Liver (tissue), 9 donors: ENCODE results near the gene TMED3. TPM values are rescaled to one million over a fixed set of nuclear protein-coding genes. Genes with fewer than 3 reads are reported as not detected.

Experiments
- DNase-seq: peaks from one replicate; pipeline ENCODE4 v3.0.0-alpha.2; 2017; ENCODE audit warnings: low spot score
- H3K27ac ChIP-seq, 2 donors: one replicate each; pipeline ENCODE4 v1.7.0; 2013; ENCODE audit warnings: inconsistent platforms in 2 of 2, low read length in 2 of 2, control low read depth in 1 of 2, low read depth in 1 of 2, mild to moderate bottlenecking in 1 of 2
- H3K27me3 ChIP-seq, 4 donors: one replicate each; pipeline versions ENCODE4 v1.6.1 to v1.7.0; 2013; ENCODE audit warnings: low read length in 3 of 4, inconsistent platforms in 1 of 4, mild to moderate bottlenecking in 1 of 4, moderate library complexity in 1 of 4; ENCODE audit not compliant: control insufficient read depth in 4 of 4, insufficient read depth in 4 of 4
- H3K36me3 ChIP-seq, 4 donors: one replicate each; pipeline versions ENCODE4 v1.6.1 to v1.7.0; 2013; ENCODE audit warnings: low read length in 3 of 4, mild to moderate bottlenecking in 3 of 4, low read depth in 1 of 4, moderate library complexity in 1 of 4; ENCODE audit not compliant: control insufficient read depth in 4 of 4, insufficient read depth in 3 of 4
- H3K4me1 ChIP-seq, 4 donors: one replicate each; pipeline versions ENCODE4 v1.6.1 to v1.7.0; 2013; ENCODE audit warnings: low read length in 3 of 4, mild to moderate bottlenecking in 3 of 4, moderate library complexity in 1 of 4; ENCODE audit not compliant: control insufficient read depth in 4 of 4, insufficient read depth in 4 of 4
- H3K4me3 ChIP-seq, 3 donors: one replicate each; pipeline versions ENCODE4 v1.6.1 to v1.7.0; 2013; ENCODE audit warnings: low read length in 3 of 3, control low read depth in 1 of 3, low read depth in 1 of 3, mild to moderate bottlenecking in 1 of 3
- H3K9ac ChIP-seq, 2 donors: one replicate each; pipeline ENCODE4 v1.7.0; 2013; ENCODE audit warnings: low read length in 2 of 2, mild to moderate bottlenecking in 2 of 2, moderate library complexity in 2 of 2, control low read depth in 1 of 2, low read depth in 1 of 2
- H3K9me3 ChIP-seq, 4 donors: one replicate each; pipeline versions ENCODE4 v1.6.1 to v1.7.0; 2013; ENCODE audit warnings: low read length in 3 of 4; ENCODE audit not compliant: control insufficient read depth in 4 of 4
- CTCF ChIP-seq: fragments of 150-350 bp; IDR thresholded peaks from 2 replicates; pipeline ENCODE4 v1.5.1; 2017; ENCODE audit warnings: improper control_type of control experiment, low read depth, low read length; ENCODE audit not compliant: missing input control
- EGR1 ChIP-seq, 2 donors: IDR thresholded peaks; 2 replicates each; pipeline ENCODE4 v1.6.1; 2016 to 2018; ENCODE audit warnings: antibody characterized with exemption in 2 of 2, low read depth in 2 of 2
- FOXA2 ChIP-seq: IDR thresholded peaks from 2 replicates; pipeline ENCODE4 v1.6.1; 2016; ENCODE audit warnings: antibody characterized with exemption
- HNF4A ChIP-seq, 2 donors: conservative IDR thresholded peaks; 2 replicates each; pipeline ENCODE4 v1.6.1; 2016; ENCODE audit warnings: antibody characterized with exemption in 2 of 2, mild to moderate bottlenecking in 2 of 2
- HNF4G ChIP-seq: IDR thresholded peaks from 2 replicates; pipeline ENCODE4 v1.6.1; 2016; ENCODE audit warnings: antibody characterized with exemption
- JUND ChIP-seq, 2 donors: IDR thresholded peaks; 2 replicates each; pipeline ENCODE4 v1.6.1; 2016; ENCODE audit warnings: antibody characterized with exemption in 2 of 2
- MAX ChIP-seq: IDR thresholded peaks from 2 replicates; pipeline ENCODE4 v1.6.1; 2016; ENCODE audit warnings: antibody characterized with exemption
- NR2F2 ChIP-seq: IDR thresholded peaks from 2 replicates; pipeline ENCODE4 v1.6.1; 2016; ENCODE audit warnings: antibody characterized with exemption
- RAD21 ChIP-seq, 2 donors: IDR thresholded peaks; 2 replicates each; pipeline ENCODE4 v1.6.1; 2016; ENCODE audit warnings: antibody characterized with exemption in 2 of 2, mild to moderate bottlenecking in 2 of 2
- REST ChIP-seq: IDR thresholded peaks from 2 replicates; pipeline ENCODE4 v1.6.1; 2016; ENCODE audit warnings: antibody characterized with exemption, mild to moderate bottlenecking
- RXRA ChIP-seq, 2 donors: IDR thresholded peaks; 2 replicates each; pipeline ENCODE4 v1.6.1; 2017 to 2018; ENCODE audit warnings: antibody characterized with exemption in 2 of 2, mild to moderate bottlenecking in 1 of 2
- SP1 ChIP-seq: IDR thresholded peaks from 2 replicates; pipeline ENCODE4 v1.6.1; 2018; ENCODE audit warnings: antibody characterized with exemption, mild to moderate bottlenecking
- TAF1 ChIP-seq: conservative IDR thresholded peaks from 2 replicates; pipeline ENCODE4 v1.6.1; 2016; ENCODE audit warnings: antibody characterized with exemption, mild to moderate bottlenecking
- ZBTB33 ChIP-seq: IDR thresholded peaks from 2 replicates; pipeline ENCODE4 v1.6.1; 2016; ENCODE audit warnings: antibody characterized with exemption
- WGBS: extraction: QIAGEN DNeasy Blood & Tissue Kit; methylation state at CpG from one replicate; pipeline ENCODE4 v1.1.7; 2013; 5-methylcytosine and 5-hydroxymethylcytosine counted together
- polyA plus RNA-seq, 2 donors: library from polyadenylated mRNA; stranded (reverse) in 1 of 2; unstranded in 1 of 2; fragments of 200-250 nt in 1 of 2; fragments of >200 nt in 1 of 2; fragmentation: Nextera tagmentation in 1 of 2; extraction: Ambion mirVana in 1 of 2; gene quantifications; one replicate each; pipeline versions ENCODE4 v1.2.1 to v1.2.3, GENCODE V29; 2013 to 2015
- total RNA-seq, 2 donors: library from RNA; depleted of rRNA; stranded (reverse); fragments of >200 nt; gene quantifications; one replicate each; pipeline ENCODE4 v1.2.3, GENCODE V29; 2014
- TF ChIP-seq, protein P1 (sequence below): IDR thresholded peaks from 2 replicates; pipeline ENCODE4 v1.6.1; 2016; ENCODE audit warnings: antibody characterized with exemption
- donor health status: healthy.
- donor health status: healthy.
- donor health status: healthy.
- donor health status: healthy.
- donor health status: healthy.

The TMED3 gene
- total and polyA plus RNA-seq, 4 donors: 11.0 to 28.1 (median 14.0) TPM

GRCh38 chr15:79349525-79349924, 38.6 kb downstream of the TMED3 start:
- H3K4me1 ChIP-seq: no peaks in the 10 kb centered on the region
- H3K4me3 ChIP-seq: no peak overlapping the region
- H3K27me3 ChIP-seq: no peaks in the 10 kb centered on the region
- no peaks in the 10 kb centered on the region for H3K9me3 ChIP-seq
- H3K36me3 ChIP-seq: no peaks in the 10 kb centered on the region
- H3K9ac ChIP-seq: no peak overlapping the region
- no peak overlapping the region for H3K27ac ChIP-seq
- 92% methylated on average over 4 of the region's 4 CpGs for WGBS
- TF ChIP-seq NR2F2 (no peak), HNF4A (conservative IDR thresholded peaks at IDR 0.05) (no peak), FOXA2 (no peak), CTCF (no peak), ZBTB33 (no peak), REST (no peak), RXRA (IDR thresholded peaks at IDR 0.05) (no peak), HNF4G (no peak), JUND (IDR thresholded peaks at IDR 0.05) (no peak), MAX (no peak), SP1 (no peak), TAF1 (no peak), RAD21 (IDR thresholded peaks at IDR 0.05) (no peak)
- no peak for DNase-seq

DNA sequence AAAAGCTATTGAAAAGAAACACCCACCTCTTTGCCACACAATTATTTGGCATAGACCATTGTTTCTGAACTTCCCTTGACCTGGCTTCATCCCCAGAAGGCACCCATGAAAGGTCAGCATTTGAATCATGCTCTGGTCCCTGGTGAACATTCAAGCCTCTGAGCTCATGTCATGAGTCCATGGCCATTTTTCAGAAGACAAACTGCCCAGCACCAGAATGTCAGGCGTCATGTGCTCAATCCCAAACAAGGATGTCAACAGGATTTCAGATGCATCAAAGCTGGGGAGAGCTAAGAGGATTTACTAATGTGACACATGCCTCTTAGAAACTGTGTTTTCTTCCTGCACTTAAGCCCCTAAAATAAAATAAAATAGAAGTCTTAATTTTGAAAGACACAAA, 41.3 kb downstream of the TMED3 start:
- no peak for DNase-seq
- no peak overlapping the region for H3K27ac ChIP-seq
- WGBS: 91% methylated on average over 1 of the region's 1 CpG
- no peak overlapping the region for H3K4me3 ChIP-seq
- H3K4me1 ChIP-seq: no peaks in the 10 kb centered on the region
- H3K9ac ChIP-seq: no peak overlapping the region
- H3K36me3 ChIP-seq: no peaks in the 10 kb centered on the region
- H3K9me3 ChIP-seq: no peaks in the 10 kb centered on the region
- H3K27me3 ChIP-seq: no peaks in the 10 kb centered on the region
- TF ChIP-seq, protein P1, sequence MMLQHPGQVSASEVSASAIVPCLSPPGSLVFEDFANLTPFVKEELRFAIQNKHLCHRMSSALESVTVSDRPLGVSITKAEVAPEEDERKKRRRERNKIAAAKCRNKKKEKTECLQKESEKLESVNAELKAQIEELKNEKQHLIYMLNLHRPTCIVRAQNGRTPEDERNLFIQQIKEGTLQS: no peak
- TF ChIP-seq HNF4A (conservative IDR thresholded peaks at IDR 0.05) (no peak), CTCF (no peak), SP1 (no peak), JUND (IDR thresholded peaks at IDR 0.05) (no peak), RXRA (IDR thresholded peaks at IDR 0.05) (no peak), HNF4G (no peak), FOXA2 (no peak), ZBTB33 (no peak), EGR1 (IDR thresholded peaks at IDR 0.05; ENCODE audit: low read depth in 2 of 2) (no peak), REST (no peak)
